Measurements from ENCODE around the gene ANKS6.

GRCh38 chr9:98842510-98842909 lies 46.2 kb upstream of the ANKS6 start:
- no peak for TF ChIP-seq CTCF (IDR thresholded peaks at IDR 0.05; ENCODE audit: low read depth, low read length, poor library complexity, severe bottlenecking)
- TF ChIP-seq EZH2phosphoT487 (IDR thresholded peaks at IDR 0.05; ENCODE audit: borderline replicate concordance, low read length), result no peak
